CD4-positive, alpha-beta T cell (primary cell): ENCODE results near the gene DLST. TPM values are rescaled to one million over a fixed set of nuclear protein-coding genes. Genes with fewer than 3 reads are reported as not detected.
A peak's percentile ranks its signal among the peaks of the same experiment; 100 is the strongest.

Experiments used
- ATAC-seq: fragments of 200-7000 bp; cut with Tn5 transposase; one replicate; pipeline ENCODE4 v1.10.0; 2022; ENCODE audit warnings: mild to moderate bottlenecking; ENCODE audit not compliant: poor library complexity
- CTCF ChIA-PET: fragments of 350-600 bp; sonication (Branson Sonifier 250); formaldehyde crosslinking; loops from one replicate; lab custom pipeline; 2021; ENCODE audit warnings: antibody characterized with exemption, inconsistent platforms; lab: Charles Lee
- POLR2A ChIA-PET: fragments of 350-600 bp; sonication (Branson Sonifier 250); formaldehyde crosslinking; loops from one replicate; lab custom pipeline; 2021; ENCODE audit warnings: antibody characterized with exemption, inconsistent platforms; lab: Charles Lee
- DNase-seq, 14 experiments: peaks; one replicate each; pipeline ENCODE4 v3.0.0-alpha.2; 2013 to 2020; ENCODE audit warnings: mixed read lengths in 2 of 14
- H3K27ac ChIP-seq, 2 donors: one replicate each; pipeline versions ENCODE4 v1.5.1 to v1.7.0; 2013; ENCODE audit warnings: low read length in 2 of 2, low read depth in 1 of 2, mild to moderate bottlenecking in 1 of 2
- H3K27me3 ChIP-seq, 2 experiments: 1 replicate in 1 of 2; 2 replicates in 1 of 2; pipeline versions ENCODE4 v1.6.1 to v1.7.0; 2013; ENCODE audit warnings: low read length in 2 of 2, control low read depth in 1 of 2, mild to moderate bottlenecking in 1 of 2, moderate library complexity in 1 of 2; ENCODE audit not compliant: insufficient read depth in 2 of 2, control insufficient read depth in 1 of 2
- H3K36me3 ChIP-seq: one replicate; pipeline ENCODE4 v1.6.1; 2013; ENCODE audit warnings: low read length, control low read depth; ENCODE audit not compliant: insufficient read depth
- H3K4me1 ChIP-seq: one replicate; pipeline ENCODE4 v1.6.1; 2013; ENCODE audit warnings: low read length, control low read depth; ENCODE audit not compliant: insufficient read depth
- H3K4me3 ChIP-seq: one replicate; pipeline ENCODE4 v1.5.1; 2013; ENCODE audit warnings: mild to moderate bottlenecking, low read length, moderate library complexity
- H3K9me3 ChIP-seq, 2 experiments: 1 replicate in 1 of 2; 2 replicates in 1 of 2; pipeline versions ENCODE4 v1.6.1 to v1.7.0; 2013; ENCODE audit warnings: low read length in 2 of 2, mild to moderate bottlenecking in 2 of 2, control low read depth in 1 of 2, moderate library complexity in 1 of 2; ENCODE audit not compliant: control insufficient read depth in 1 of 2, insufficient read depth in 1 of 2
- H3K27ac Mint-ChIP-seq: one replicate; pipeline ENCODE4 v1.8.0; 2020; ENCODE audit warnings: mixed read lengths
- H3K27me3 Mint-ChIP-seq: one replicate; pipeline ENCODE4 v1.8.0; 2021; ENCODE audit warnings: mixed read lengths
- H3K36me3 Mint-ChIP-seq: one replicate; pipeline ENCODE4 v1.8.0; 2021; ENCODE audit warnings: low read depth, mixed read lengths
- H3K4me1 Mint-ChIP-seq: one replicate; pipeline ENCODE4 v1.8.0; 2021; ENCODE audit warnings: low read depth, mixed read lengths
- H3K4me3 Mint-ChIP-seq: one replicate; pipeline ENCODE4 v1.8.0; 2020; ENCODE audit warnings: mild to moderate bottlenecking, mixed read lengths
- H3K9me3 Mint-ChIP-seq: one replicate; pipeline ENCODE4 v1.8.0; 2020; ENCODE audit warnings: mixed read lengths
- intact Hi-C, 2 experiments: fragments of 100-400 bp; cut with DNase I in 1 of 2; cut with micrococcal nuclease in 1 of 2; formaldehyde crosslinking; loops; one replicate each; pipeline versions ENCODE4 v1.15.1 to v1.9.0; 2023 to 2025; cut with DNase I, micrococcal nuclease
- total RNA-seq, 174 experiments: library from RNA in 2 of 174; stranded (reverse) in 2 of 174; gene quantifications; one replicate each; pipeline ENCODE4 v1.2.3 and lab custom pipeline; 2021 to 2026
- TF ChIP-seq, protein P1 (sequence below): fragments of 200-600 bp; IDR thresholded peaks from one replicate; pipeline ENCODE4 v1.8.0; 2022; ENCODE audit warnings: antibody characterized with exemption, mild to moderate bottlenecking

DLST gene
- total RNA-seq, 2 experiments from 2014 or later: 162 to 170 TPM

DNA sequence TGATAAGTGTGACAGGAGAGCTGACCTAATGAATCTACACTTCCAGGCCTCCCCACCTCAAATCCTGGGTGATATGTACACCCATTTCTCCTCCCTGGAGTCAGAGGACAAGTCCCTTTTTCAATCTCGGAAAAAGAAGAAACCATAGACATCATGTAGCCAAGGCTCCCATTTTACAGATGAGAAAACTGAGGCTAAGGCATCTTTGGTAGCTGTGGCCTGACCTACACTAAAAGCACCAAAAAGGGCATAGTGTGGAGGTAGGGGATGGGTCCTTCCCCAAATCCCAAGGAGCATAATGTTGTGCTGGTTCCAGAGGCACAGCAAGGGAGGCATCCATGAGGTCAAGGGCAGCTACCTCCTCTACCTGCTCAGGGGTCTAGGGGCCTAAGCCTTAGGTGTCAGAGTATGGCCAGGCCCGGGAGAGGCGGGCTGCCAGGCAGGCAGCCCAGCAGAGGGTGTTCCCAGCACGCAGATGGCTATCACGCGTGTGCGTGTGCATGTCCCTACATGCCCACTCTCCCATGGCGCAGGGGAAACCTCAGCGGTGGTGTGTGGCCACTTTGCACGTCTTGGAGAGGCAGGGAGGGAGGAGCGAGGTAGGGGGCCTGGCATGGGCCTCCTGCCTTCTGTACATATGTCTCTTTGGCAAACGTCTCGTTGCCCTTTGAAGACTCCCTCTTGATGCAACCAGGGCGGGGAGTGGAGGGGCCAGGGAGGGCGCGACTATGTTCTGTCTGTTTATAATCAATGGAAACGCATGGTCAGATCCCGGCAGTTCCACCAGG is 71.2 kb downstream of the DLST start:
- H3K9me3 ChIP-seq: peaks cover 0 to 5% of the 10 kb centered on the region in 2 experiments
- H3K27ac ChIP-seq: no peak overlapping the region
- no peak for DNase-seq
- ChIA-PET CTCF (interaction anchor here (1.1 kb wide), 1 partner anchor 92 kb away, joined by 3 read pairs; no protein-coding TSS in a partner anchor), POLR2A (no interaction called here)
- peaks cover 8 to 21% of the 10 kb centered on the region in 2 experiments for H3K27me3 ChIP-seq
- intact Hi-C loops: no loop called here
- ATAC-seq: no peak
- H3K4me3 Mint-ChIP-seq: peak overlapping the region; percentile 38
- H3K9me3 Mint-ChIP-seq: no peaks in the 10 kb centered on the region
- H3K36me3 ChIP-seq: no peaks in the 10 kb centered on the region
- no peaks in the 10 kb centered on the region for H3K36me3 Mint-ChIP-seq
- TF ChIP-seq, protein P1, sequence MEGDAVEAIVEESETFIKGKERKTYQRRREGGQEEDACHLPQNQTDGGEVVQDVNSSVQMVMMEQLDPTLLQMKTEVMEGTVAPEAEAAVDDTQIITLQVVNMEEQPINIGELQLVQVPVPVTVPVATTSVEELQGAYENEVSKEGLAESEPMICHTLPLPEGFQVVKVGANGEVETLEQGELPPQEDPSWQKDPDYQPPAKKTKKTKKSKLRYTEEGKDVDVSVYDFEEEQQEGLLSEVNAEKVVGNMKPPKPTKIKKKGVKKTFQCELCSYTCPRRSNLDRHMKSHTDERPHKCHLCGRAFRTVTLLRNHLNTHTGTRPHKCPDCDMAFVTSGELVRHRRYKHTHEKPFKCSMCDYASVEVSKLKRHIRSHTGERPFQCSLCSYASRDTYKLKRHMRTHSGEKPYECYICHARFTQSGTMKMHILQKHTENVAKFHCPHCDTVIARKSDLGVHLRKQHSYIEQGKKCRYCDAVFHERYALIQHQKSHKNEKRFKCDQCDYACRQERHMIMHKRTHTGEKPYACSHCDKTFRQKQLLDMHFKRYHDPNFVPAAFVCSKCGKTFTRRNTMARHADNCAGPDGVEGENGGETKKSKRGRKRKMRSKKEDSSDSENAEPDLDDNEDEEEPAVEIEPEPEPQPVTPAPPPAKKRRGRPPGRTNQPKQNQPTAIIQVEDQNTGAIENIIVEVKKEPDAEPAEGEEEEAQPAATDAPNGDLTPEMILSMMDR: no peak
- peaks cover 19% of the 10 kb centered on the region for H3K27me3 Mint-ChIP-seq
- H3K4me3 ChIP-seq: no peak overlapping the region
- peaks cover 15% of the 10 kb centered on the region for H3K4me1 ChIP-seq
- no peak overlapping the region for H3K27ac Mint-ChIP-seq
- no peaks in the 10 kb centered on the region for H3K4me1 Mint-ChIP-seq

Other genes with a start within 250 kb of the DLST start
- 10 to 100 TPM; 30.6 to 35.9 TPM for gene AREL1, start 168.8 kb upstream of the DLST start, total RNA-seq
- gene FCF1, start 168.8 kb upstream of the DLST start, total RNA-seq: 10 to 100 TPM; 31.9 to 32.9 TPM
- 10 to 100 TPM; 87.2 to 88.6 TPM for gene YLPM1, start 118.6 kb upstream of the DLST start, total RNA-seq
- gene PROX2, start 5.8 kb upstream of the DLST start, total RNA-seq: under 1 TPM in 1 of 2 experiments, not detected in 1; 0.25 TPM
- gene RPS6KL1, start 41.3 kb downstream of the DLST start, total RNA-seq: 10 to 100 TPM; 12.5 to 12.7 TPM
- gene PGF, start 73.7 kb downstream of the DLST start, total RNA-seq: under 1 TPM in 1 of 2 experiments, not detected in 1; 0.11 TPM
- gene EIF2B2, start 121.0 kb downstream of the DLST start, total RNA-seq: 10 to 100 TPM; 21.0 to 24.2 TPM
- 10 to 100 TPM; 13.2 to 14.4 TPM for gene MLH3, start 169.6 kb downstream of the DLST start, total RNA-seq
- gene ACYP1, start 182.1 kb downstream of the DLST start, total RNA-seq: 1 to 10 TPM; 7.9 to 9.4 TPM
- gene ZC2HC1C, start 187.7 kb downstream of the DLST start, total RNA-seq: under 1 TPM; 0.22 to 0.30 TPM
- 10 to 100 TPM; 53.5 to 54.1 TPM for gene NEK9, start 245.1 kb downstream of the DLST start, total RNA-seq